ENCODE measurements around the gene APOL6.

The APOL6 gene

DNA sequence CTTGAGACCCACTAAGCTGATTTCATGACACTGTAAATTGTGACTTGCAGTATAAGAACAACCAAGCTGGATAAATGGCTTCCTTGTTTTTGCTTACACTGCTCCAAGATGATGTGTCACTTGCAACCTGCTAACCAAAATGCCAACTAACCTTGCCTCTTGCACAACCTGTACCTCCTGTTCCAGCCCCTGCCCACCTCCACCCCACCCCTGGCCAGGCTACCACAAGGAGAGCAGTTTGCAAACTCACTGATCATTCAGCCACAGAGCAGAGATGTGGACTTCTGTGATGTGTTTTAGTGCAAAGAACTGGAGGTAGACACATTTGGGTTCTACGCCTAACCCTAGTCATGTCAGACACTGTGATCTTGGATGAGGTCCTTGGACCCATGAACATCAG, 4.3 kb upstream of the APOL6 start:
- DNase-seq = no peak
- no peaks in the 10 kb centered on the region for H3K36me3 ChIP-seq
- no peak overlapping the region for H3K4me3 ChIP-seq
- H3K27me3 ChIP-seq = no peaks in the 10 kb centered on the region
- peaks cover 0 to 42% (median 23%) of the 10 kb centered on the region in 4 donors for H3K4me1 ChIP-seq
- no peak overlapping the region for H3K27ac ChIP-seq
- H3K9me3 ChIP-seq = no peaks in the 10 kb centered on the region
- intact Hi-C loops (cut with DNase I; ENCODE audit: low total_unique reads) = no loop called here
- TF ChIP-seq, protein P1, sequence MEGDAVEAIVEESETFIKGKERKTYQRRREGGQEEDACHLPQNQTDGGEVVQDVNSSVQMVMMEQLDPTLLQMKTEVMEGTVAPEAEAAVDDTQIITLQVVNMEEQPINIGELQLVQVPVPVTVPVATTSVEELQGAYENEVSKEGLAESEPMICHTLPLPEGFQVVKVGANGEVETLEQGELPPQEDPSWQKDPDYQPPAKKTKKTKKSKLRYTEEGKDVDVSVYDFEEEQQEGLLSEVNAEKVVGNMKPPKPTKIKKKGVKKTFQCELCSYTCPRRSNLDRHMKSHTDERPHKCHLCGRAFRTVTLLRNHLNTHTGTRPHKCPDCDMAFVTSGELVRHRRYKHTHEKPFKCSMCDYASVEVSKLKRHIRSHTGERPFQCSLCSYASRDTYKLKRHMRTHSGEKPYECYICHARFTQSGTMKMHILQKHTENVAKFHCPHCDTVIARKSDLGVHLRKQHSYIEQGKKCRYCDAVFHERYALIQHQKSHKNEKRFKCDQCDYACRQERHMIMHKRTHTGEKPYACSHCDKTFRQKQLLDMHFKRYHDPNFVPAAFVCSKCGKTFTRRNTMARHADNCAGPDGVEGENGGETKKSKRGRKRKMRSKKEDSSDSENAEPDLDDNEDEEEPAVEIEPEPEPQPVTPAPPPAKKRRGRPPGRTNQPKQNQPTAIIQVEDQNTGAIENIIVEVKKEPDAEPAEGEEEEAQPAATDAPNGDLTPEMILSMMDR (IDR thresholded peaks at IDR 0.05) = no peak

- Histone ChIP-seq H3K4me3 (no peak overlapping the region), H3K27ac (peak overlapping the region; percentile 23 to 78), H3K27me3 (no peaks in the 10 kb centered on the region), H3K9me3 (no peaks in the 10 kb centered on the region), H3K4me1 (peaks cover 0 to 47% (median 28%) of the 10 kb centered on the region in 4 donors), H3K36me3 (no peaks in the 10 kb centered on the region)
- TF ChIP-seq, protein P1 (IDR thresholded peaks at IDR 0.05) = no peak
- DNase-seq = no peak
- intact Hi-C loops (cut with DNase I; ENCODE audit: low total_unique reads) = no loop called here
These were observed 2.6 kb upstream of the APOL6 start for GRCh38 chr22:35645646-35646045.

- Histone ChIP-seq H3K4me1 (peaks cover 0 to 43% (median 28%) of the 10 kb centered on the region in 4 donors), H3K27me3 (no peaks in the 10 kb centered on the region), H3K27ac (peak overlapping the region; percentile 76 to 78), H3K4me3 (peak overlapping the region; percentile 57), H3K36me3 (no peaks in the 10 kb centered on the region), H3K9me3 (peaks cover 0 to 3% (median 0%) of the 10 kb centered on the region in 3 donors)
- no peak for DNase-seq
- intact Hi-C loops (cut with DNase I; ENCODE audit: low total_unique reads) = no loop called here
- TF ChIP-seq, protein P1 (IDR thresholded peaks at IDR 0.05) = no peak
These were observed 844 bp downstream of the APOL6 start for GRCh38 chr22:35649026-35649553.

DNA sequence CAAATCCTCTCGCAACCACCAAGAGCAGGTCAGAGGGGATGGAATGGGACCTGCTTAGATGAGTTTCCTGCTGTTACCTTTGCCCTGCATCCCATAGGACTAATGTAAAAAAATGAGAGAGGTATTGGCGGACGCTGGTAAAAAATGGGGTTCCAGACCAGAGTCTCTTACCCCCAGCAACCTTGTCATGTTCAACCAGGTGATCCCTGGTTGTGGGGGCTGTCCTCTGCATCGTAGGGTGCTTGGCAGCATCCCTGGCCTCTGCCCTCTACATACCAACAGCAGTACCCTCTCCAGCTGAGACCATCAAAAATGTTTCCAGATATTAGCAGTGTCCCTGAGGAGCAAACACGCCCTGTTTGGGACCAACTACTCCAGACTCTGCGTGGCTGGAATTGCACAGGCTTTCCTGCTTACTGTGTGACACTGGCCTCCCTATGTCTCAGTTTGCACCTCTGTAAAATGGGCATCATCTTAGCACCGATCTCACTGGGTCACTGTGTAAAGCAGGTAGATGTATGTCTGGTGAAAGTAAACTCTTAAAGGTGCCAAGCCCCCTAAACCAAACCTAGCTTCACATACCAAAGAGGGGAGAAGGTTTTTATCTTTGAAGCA, 1.5 kb downstream of the APOL6 start:
- peak overlapping the region in 1 of 2 donors; percentile 78 for H3K27ac ChIP-seq
- no peaks in the 10 kb centered on the region for H3K36me3 ChIP-seq
- TF ChIP-seq, protein P1 (IDR thresholded peaks at IDR 0.05) = no peak
- H3K27me3 ChIP-seq = no peaks in the 10 kb centered on the region
- DNase-seq = no peak
- peaks cover 0 to 43% (median 28%) of the 10 kb centered on the region in 4 donors for H3K4me1 ChIP-seq
- intact Hi-C loops (cut with DNase I; ENCODE audit: low total_unique reads) = no loop called here
- peak overlapping the region; percentile 57 for H3K4me3 ChIP-seq
- peaks cover 0 to 3% (median 0%) of the 10 kb centered on the region in 3 donors for H3K9me3 ChIP-seq

DNA sequence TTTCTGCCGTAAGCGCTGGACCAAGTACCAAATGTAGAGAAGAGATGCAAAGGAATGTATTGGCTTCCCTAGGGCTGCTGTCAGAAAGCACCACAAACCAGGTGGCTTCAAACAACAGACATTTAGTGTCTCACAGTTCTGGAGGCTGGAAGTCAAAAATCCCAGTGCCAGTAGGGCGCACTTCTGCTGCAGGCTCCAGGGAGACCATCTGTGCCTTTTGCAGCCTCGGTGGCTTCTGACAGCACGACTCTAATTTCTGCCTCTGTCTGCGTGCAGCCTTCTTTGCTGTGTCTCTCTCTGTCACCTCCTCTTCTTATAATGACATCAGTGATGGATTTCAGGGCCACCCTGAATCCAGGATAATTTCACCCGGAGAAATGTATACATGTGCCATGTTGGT, 2.8 kb downstream of the APOL6 start:
- Histone ChIP-seq H3K27me3 (no peaks in the 10 kb centered on the region), H3K4me3 (no peak overlapping the region), H3K27ac (no peak overlapping the region), H3K4me1 (peaks cover 0 to 35% (median 24%) of the 10 kb centered on the region in 4 donors), H3K36me3 (peaks cover 0 to 2% (median 0%) of the 10 kb centered on the region in 3 donors), H3K9me3 (peaks cover 0 to 3% (median 0%) of the 10 kb centered on the region in 3 donors)
- intact Hi-C loops (cut with DNase I; ENCODE audit: low total_unique reads) = no loop called here
- TF ChIP-seq, protein P1 (IDR thresholded peaks at IDR 0.05) = no peak
- no peak for DNase-seq

All from tibial artery (tissue), 4 donors.